GM12872 (cell line): ENCODE measurements around the gene KRT40.
"Not testable (repeated sequence)": the region's sequence is repeated elsewhere in the genome, so short reads cannot be mapped to it uniquely, and the experiment has no call there.

Source experiments
- CTCF ChIP-seq: IDR thresholded peaks from 3 replicates; pipeline ENCODE4 v1.5.1; 2011; ENCODE audit warnings: low read depth, mild to moderate bottlenecking, low read length, moderate library complexity; ENCODE audit not compliant: insufficient read depth

KRT40 gene

GRCh38 chr17:41009301-41009760 is 25.2 kb upstream of the KRT40 start:
- TF ChIP-seq CTCF: no peak

GRCh38 chr17:41008811-41009210 is 24.7 kb upstream of the KRT40 start, which contains the start of gene KRTAP3-1:
Gene KRTAP3-1, minus strand, starts transcription at chr17:41009128. Its CDS starts 54 bp downstream, at chr17:41009074.
- no peak for TF ChIP-seq CTCF

- no peak for TF ChIP-seq CTCF
These were observed 20.3 kb upstream of the KRT40 start for GRCh38 chr17:41004397-41004796.

GRCh38 chr17:41003926-41004325 is 19.8 kb upstream of the KRT40 start:
- no peak for TF ChIP-seq CTCF

DNA sequence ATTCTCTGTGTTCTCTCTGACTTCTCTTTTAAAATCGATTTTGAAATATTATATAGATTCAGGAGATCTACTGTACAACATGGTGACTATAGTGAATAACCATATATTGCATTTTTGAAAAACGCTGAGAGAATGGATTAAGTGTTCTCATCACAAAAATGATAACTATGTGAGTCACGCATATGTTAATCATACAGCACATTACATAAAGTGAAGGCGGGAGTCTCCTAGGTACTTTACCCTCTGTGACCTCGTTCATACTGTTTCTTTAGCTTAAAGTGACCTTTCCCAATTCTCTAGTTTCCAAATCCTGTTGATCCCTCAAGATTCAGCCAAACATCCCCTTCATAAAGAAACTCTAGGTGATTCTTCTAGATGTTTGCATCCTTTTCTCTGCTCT is 18.7 kb upstream of the KRT40 start:
- TF ChIP-seq CTCF: no peak

GRCh38 chr17:41001795-41002194 is 17.7 kb upstream of the KRT40 start:
- TF ChIP-seq CTCF: no peak

DNA sequence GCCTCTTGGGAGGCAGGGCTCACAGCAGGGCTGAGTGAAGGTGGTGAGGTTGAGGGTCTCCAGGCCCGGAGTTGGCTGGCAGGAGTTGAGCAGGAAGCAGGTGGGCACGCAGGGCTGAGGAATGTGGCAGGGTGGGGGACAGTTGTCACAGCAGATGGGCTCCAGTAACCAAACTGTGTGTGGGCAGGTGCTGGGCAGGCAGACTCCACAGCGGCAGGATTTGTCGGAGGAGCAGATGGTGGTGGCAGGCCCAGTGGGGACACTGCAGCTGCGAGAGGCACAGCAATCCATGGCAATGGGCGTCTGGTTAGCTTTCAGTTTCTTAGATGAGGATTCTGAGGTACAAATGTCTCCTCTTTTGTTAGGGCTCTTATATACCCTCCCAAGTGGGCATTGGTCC is 15.4 kb upstream of the KRT40 start, which contains the start of gene KRTAP3-2:
Gene KRTAP3-2, minus strand, starts transcription at position 344 of the 400 bp plus-strand sequence. Its CDS starts 53 bp downstream, at position 291.
- not testable (repeated sequence) for TF ChIP-seq CTCF
